ENCODE data around the gene EXOC3L2. TPM values are rescaled to one million over a fixed set of nuclear protein-coding genes. Genes with fewer than 3 reads are reported as not detected.

The EXOC3L2 gene
- total and polyA plus RNA-seq, 8 donors = 0.85 to 3.3 (median 1.3) TPM

GRCh38 chr19:45251452-45252354 is 6.5 kb upstream of the EXOC3L2 start:
- Histone ChIP-seq H3K27ac (peak overlapping the region; percentile 33 to 58), H3K9me3 (no peaks in the 10 kb centered on the region), H3K36me3 (no peaks in the 10 kb centered on the region), H3K4me1 (peaks cover 16 to 41% of the 10 kb centered on the region in 2 donors), H3K4me3 (peak overlapping the region; percentile 64 to 83), H3K27me3 (no peaks in the 10 kb centered on the region)
- intact Hi-C loops (cut with DNase I) = no loop called here
- peak; percentile 20 for ATAC-seq
- no peak for TF ChIP-seq CTCF (IDR thresholded peaks at IDR 0.05)
- DNase-seq = peak in 2 of 4 donors; percentile 38 to 81

DNA sequence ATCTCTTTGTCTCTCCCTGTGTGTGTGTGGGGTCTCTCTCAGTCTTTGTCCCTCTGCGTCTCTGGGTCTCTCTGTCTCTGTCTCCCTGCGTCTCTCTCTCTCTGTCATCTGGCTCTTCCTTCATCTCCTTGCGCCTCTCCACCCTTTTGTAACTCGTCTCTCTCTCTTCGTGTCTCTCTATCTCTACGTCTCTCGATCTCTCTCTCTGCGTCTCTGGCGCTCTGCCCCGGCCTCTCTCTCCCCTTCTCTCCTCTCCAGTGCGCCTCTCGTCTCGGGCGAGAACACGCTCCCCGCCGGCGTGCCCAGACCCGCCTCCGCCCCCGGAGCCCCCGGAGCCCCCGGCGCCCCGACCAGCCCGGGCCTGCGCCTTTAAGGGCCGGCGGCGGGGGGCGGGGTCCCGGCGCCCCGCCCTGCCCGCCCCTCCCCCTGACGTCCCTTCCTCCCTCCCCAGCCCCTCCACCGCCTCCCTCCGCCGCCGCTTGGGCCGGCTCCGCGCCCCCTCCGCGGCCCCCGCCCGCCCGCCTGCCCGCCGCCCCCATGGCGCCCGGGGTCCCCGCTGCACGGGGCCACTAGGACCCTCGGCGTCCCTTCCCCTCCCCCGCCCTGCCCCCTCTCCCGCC is 5.7 kb upstream of the EXOC3L2 start, which contains the start of gene MARK4:
MARK4 (plus strand) TSS at position 440 of the 620 bp plus-strand sequence. CDS start 318 bp downstream, outside the sequence.
- H3K27ac ChIP-seq = peak within 1 kb of the TSS; percentile 33 to 58
- intact Hi-C loops (cut with DNase I) = no loop called here
- H3K4me3 ChIP-seq = peak within 1 kb of the TSS; percentile 64 to 83
- ATAC-seq (peak; percentile 73), DNase-seq (peak; percentile 36 to 89 (median 58))
- H3K9me3 ChIP-seq = no peaks in the 10 kb centered on the region
- H3K27me3 ChIP-seq = no peaks in the 10 kb centered on the region
- H3K4me1 ChIP-seq = peaks cover 16 to 43% of the 10 kb centered on the region in 2 donors
- H3K36me3 ChIP-seq = no peaks in the 10 kb centered on the region
- no peak for TF ChIP-seq CTCF (IDR thresholded peaks at IDR 0.05)

DNA sequence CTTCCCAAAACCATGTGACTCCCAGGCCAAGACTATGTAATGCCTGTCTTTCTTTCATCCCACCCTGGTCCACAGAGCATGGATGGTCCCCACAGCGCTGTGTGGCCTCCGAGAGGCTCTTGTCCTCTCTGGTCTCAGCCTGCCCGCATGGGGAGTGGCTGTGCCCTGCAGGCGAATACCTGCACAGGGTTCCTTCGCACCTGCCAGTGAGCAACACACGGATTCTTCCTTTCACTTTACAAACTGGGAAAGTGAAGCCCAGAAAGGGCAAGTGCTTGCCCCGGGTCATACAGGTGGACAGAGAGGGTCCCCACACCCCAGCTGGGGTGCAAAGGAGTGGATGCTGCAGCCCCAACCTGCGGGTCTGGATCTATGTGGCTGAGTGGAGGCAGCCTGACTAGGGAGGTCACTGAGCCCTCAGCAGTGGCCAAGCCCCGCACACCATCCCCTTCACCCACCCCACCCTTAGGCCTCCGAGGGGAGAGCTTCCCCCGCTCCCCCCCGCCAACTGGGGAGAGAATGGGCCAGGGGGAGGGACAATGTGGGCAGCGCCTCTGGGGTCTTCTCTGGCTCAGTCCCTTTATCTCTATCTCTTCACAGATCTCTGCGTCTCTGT is 5.1 kb upstream of the EXOC3L2 start:
- DNase-seq (no peak), ATAC-seq (no peak)
- Histone ChIP-seq H3K27ac (no peak overlapping the region), H3K36me3 (no peaks in the 10 kb centered on the region), H3K4me1 (peaks cover 16 to 49% of the 10 kb centered on the region in 2 donors), H3K4me3 (peak overlapping the region; percentile 64 to 83), H3K27me3 (no peaks in the 10 kb centered on the region), H3K9me3 (no peaks in the 10 kb centered on the region)
- intact Hi-C loops (cut with DNase I) = no loop called here
- no peak for TF ChIP-seq CTCF (IDR thresholded peaks at IDR 0.05)

DNA sequence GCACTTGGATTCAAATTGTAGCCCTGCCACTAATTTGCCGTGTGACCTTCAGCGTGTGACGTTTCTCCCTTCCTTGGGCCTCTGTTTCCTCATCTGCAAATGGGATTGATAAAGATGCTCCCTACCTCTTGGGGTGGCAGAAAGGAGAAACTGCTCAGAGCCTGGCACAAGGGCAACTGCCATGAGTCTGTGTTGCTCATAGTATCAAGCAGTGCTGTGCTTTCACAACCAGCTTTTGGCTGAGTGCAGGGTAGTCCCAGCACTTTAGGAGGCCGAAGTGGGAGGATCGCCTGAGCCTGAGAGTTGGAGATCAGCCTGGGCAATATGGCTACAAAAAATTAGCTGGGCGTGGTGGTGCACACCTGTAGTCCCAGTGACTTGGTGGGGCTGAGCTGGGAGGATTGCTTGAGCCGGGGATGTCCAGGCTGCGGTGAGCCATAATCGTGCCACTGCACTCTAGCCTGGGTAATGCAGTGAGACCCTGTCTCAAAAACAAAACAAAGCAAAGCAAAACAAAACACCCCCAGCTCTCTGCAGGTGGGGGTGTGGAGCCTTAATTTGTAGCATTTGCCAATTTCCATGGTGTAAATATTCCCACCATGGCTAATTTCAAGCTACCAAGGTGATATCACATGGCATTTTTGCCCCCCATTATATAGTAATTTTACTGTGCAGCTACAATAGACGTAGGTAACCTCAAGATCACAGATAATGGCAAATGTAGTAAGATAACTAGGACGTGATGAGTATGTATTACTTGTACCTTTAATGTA is 4.2 kb upstream of the EXOC3L2 start:
- no peak for TF ChIP-seq CTCF (IDR thresholded peaks at IDR 0.05)
- ATAC-seq (no peak), DNase-seq (no peak)
- Histone ChIP-seq H3K9me3 (no peaks in the 10 kb centered on the region), H3K27ac (no peak overlapping the region), H3K27me3 (no peaks in the 10 kb centered on the region), H3K4me3 (no peak overlapping the region), H3K4me1 (peaks cover 16 to 43% of the 10 kb centered on the region in 2 donors), H3K36me3 (no peaks in the 10 kb centered on the region)
- intact Hi-C loops (cut with DNase I) = loop anchor here in 1 of 2 donors (5.0 kb wide), 1 partner anchor 47 kb away; no protein-coding TSS in a partner anchor

Data from left lung (tissue), 10 donors.